NCI-H146 (cell line): ENCODE measurements around the gene TBC1D32.
A peak's percentile ranks its signal among the peaks of the same experiment; 100 is the strongest.
"Not testable (repeated sequence)": the region's sequence is repeated elsewhere in the genome, so short reads cannot be mapped to it uniquely, and the experiment has no call there.

Source experiments
- DNase-seq: peaks from one replicate; lab custom pipeline; 2025; lab: John Stamatoyannopoulos, UW

TBC1D32 gene

GRCh38 chr6:121106962-121107361 is 227.3 kb downstream of the TBC1D32 start:
- no peak for DNase-seq

DNA sequence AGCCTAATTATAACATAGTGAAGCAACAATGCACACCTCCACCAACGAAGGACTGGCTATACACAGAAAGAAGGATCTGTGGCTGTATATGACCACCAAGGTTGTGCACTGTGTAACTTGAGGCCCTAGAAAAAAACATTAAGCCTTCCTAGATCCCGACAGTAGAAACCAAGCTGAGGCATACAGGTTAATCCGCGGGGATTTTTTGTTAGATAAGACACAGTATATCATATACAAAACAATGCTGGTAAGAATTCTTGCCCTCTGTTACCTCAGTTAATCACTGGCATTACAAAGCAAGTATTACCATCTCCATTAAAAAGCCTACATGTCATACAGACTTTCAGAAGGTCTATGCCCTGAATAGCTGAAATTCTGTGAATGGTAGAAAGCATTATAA is 228.8 kb downstream of the TBC1D32 start:
- DNase-seq = no peak

- DNase-seq = no peak
Observed at GRCh38 chr6:121093928-121094327, 240.4 kb downstream of the TBC1D32 start.

DNA sequence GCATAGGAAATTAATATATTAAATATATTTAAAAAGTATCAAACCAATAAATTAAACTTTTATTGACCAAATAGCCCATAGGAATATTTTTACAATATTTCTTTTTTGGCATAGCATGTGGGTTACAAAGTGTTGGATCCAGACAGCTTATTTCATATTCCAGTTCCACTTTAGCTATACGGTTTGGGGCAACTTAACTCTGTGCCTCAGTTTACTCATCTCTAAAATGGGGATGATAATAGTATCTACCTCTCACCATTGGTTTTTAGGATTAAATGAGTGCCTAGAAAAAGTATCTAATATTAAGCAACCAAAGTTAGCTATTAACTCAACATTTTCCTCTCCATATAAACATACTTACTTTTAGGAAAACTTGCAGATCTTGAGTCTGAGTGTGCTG is 243.8 kb downstream of the TBC1D32 start:
- DNase-seq = no peak

DNA sequence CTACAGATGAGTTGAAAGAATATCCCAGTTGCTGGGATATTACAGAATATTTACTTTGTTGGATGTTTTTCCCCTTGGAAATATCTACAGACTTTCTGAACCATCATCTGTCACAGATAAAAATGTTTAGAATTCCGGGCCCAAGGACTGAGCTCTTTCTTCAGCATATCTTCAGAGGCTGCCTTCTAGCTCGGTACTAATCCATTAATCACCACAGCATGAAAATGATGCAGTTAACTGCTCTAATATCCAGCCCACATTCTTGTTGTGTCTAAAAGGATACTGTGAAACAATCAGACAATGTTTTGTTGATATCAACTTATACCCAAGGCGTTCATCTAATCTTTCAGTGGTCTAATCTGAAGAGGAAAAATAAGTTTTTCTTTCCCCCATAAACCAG is 247.4 kb downstream of the TBC1D32 start:
- DNase-seq = no peak

GRCh38 chr6:121076119-121076518 is 258.2 kb downstream of the TBC1D32 start:
- DNase-seq = no peak

GRCh38 chr6:121068749-121069148 is 265.5 kb downstream of the TBC1D32 start:
- not testable (repeated sequence) for DNase-seq

- DNase-seq = no peak
Observed at GRCh38 chr6:121067381-121067780, 266.9 kb downstream of the TBC1D32 start.

GRCh38 chr6:121064345-121064744 is 269.9 kb downstream of the TBC1D32 start:
- DNase-seq = no peak

- DNase-seq = peak; percentile 38
Observed at GRCh38 chr6:121055572-121056163, 278.6 kb downstream of the TBC1D32 start.

DNA sequence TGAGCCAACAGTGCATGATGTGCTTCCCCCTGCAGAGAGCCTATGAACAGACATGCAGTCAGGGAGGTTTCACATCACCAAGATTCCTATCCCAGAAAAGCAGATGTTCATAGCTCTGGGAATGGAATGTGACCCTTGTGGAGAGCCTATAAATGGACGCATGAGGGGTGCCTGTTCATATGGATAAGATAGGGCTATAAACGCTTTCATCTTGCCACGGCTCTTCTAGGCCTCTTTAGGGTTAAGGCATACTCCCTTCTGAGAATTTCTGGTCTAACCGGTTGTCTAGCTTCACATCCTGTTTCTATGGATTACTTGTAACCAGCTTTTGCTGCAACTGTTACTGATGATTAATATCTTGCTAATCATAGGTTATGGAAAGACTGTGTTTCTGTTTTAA is 285.7 kb downstream of the TBC1D32 start:
- DNase-seq = not testable (repeated sequence)

- not testable (repeated sequence) for DNase-seq
Observed at GRCh38 chr6:121044905-121045304, 289.4 kb downstream of the TBC1D32 start.

DNA sequence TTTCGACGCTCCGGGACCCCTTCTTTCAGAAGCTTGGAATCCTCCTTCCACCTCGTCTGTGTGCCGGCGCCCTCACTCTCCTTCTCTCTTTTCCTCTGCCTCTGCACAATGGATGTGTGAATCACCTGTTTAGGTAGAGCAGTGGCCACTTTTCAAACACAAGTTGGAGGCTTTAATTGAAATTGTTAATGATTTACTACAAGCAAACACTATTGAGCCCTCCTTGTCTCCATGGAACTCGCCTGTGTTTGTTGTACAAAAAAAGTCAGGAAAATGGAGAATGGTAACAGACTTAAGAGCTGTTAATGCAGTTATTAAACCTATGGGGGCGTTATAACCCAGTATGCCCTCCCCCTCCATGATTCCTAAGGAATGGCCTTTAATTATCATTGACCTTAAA is 290.6 kb downstream of the TBC1D32 start:
- not testable (repeated sequence) for DNase-seq

DNA sequence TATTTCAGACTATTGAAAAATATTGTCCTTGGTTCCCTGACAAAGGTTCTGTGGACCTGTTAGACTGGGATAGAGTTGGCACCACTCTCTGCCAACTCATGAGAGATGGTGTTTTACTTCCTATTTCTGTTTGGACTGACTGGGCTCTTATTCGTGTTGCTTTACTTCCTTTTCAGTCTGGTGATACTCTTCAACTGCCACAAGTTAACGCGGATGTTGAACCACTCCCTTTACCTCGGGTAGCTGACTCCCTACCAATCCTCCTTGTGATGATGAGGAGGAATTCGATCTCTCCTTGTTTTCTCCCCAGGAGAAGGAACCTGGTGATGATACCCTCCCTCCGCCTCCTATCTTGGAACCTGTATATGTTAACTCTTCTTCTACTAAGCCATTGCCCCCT is 291.1 kb downstream of the TBC1D32 start:
- DNase-seq = not testable (repeated sequence)

DNA sequence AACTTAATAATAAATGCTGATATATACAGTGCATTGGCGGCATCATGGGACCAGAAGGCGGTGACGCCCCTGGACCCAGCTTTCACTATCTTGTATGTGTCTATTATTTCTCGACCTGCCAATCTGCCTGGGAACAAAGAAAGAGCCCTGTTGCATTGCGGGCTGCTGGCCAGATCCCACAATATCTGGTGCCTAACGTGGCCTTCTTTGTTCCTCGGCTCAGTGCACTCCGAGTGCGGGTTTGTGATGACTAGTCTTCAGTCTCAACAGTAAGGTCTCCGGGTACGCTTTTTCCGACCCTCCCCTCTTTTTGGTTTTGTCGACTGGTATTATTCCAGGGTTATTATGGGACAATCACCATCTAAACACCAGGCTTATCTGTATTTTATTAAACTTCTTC is 291.5 kb downstream of the TBC1D32 start:
- DNase-seq = no peak

- no peak for DNase-seq
Observed at GRCh38 chr6:121040831-121041230, 293.4 kb downstream of the TBC1D32 start.

GRCh38 chr6:121033091-121033490 is 301.2 kb downstream of the TBC1D32 start:
- no peak for DNase-seq

DNA sequence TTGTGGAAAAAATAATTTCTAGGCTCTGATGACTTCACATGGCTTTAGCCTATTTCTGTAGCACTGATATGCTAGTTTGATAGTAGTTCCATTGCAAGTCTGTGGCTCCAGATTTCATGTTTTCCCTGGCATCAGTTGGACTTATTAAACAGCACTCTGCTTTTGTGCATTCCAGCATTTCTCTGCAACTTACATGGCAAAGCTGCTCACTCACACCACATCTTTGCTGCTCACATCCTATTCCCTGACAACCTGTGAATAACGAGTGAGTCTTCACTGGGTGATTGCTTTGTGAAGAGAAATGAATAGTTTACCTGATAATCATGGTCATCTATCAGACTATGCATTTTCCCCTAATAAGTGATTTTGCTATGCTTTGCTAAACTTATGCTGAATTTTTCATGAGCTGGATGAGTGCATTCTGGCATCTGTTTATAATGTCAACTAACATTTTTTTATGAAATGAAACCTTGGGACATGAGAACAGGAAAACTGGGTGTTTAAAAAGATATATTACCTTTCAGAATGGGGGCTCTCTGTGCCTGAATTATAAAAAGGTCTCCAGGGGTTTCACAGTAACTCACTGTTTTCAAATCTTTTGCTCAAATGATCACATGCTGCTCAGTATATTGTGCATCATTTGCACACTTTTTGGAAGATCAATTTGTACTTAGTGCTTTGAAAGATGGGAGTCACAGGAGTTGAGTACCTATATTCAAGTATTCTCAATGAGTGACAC is 301.8 kb downstream of the TBC1D32 start:
- DNase-seq = no peak
